Activated T-helper 1 cell treated with anti-CD3 and anti-CD28 coated beads, Interleukin-2, amount 50 U/mL, for 16 hours (primary cell): ENCODE measurements around the gene TLNRD1.

ENCODE experiments used
- DNase-seq, 2 donors: peaks; one replicate each; pipeline ENCODE4 v3.0.0-alpha.2; 2020; ENCODE audit warnings: low read depth in 1 of 2, low spot score in 1 of 2

Gene TLNRD1

GRCh38 chr15:81054236-81054635, 53.5 kb downstream of the TLNRD1 start:
- DNase-seq, result no peak
